PC-3 (cell line): ENCODE results near the gene DHRS4.
"Not testable (repeated sequence)": the region's sequence is repeated elsewhere in the genome, so short reads cannot be mapped to it uniquely, and the experiment has no call there.

ENCODE experiments used
- CTCF ChIP-seq: fragments of 300-600 bp; sonication (generic); conservative IDR thresholded peaks from 2 replicates; pipeline ENCODE4 v1.5.1; 2017; ENCODE audit warnings: antibody characterized with exemption, low read depth, mild to moderate bottlenecking, low read length
- EZH2 ChIP-seq: fragments of 300-600 bp; sonication (generic); IDR thresholded peaks from one replicate; pipeline ENCODE4 v1.6.1; 2017; ENCODE audit warnings: antibody characterized with exemption, mild to moderate bottlenecking, low read length; ENCODE audit not compliant: unreplicated experiment

GRCh38 chr14:23990961-23991360 is 37.4 kb downstream of the DHRS4 start:
- TF ChIP-seq CTCF, EZH2: not testable (repeated sequence)
